GM20000 (cell line): ENCODE data around the gene PNPLA7.

ENCODE experiments used
- DNase-seq: peaks from one replicate; pipeline ENCODE4 v3.0.0; 2012; ENCODE audit warnings: low spot score
- CTCF ChIP-seq: IDR thresholded peaks from 2 replicates; pipeline ENCODE4 v1.5.1; 2012; ENCODE audit warnings: mild to moderate bottlenecking, control low read depth; ENCODE audit errors: extremely low read depth, missing control alignments

PNPLA7 gene

GRCh38 chr9:137497921-137498719, 52.1 kb downstream of the PNPLA7 start:
- TF ChIP-seq CTCF, result no peak
- DNase-seq, result no peak

- no peak for TF ChIP-seq CTCF
- DNase-seq, result no peak
These were observed 53.4 kb downstream of the PNPLA7 start for GRCh38 chr9:137496601-137497375.

GRCh38 chr9:137494550-137495351, 55.5 kb downstream of the PNPLA7 start:
- no peak for DNase-seq
- no peak for TF ChIP-seq CTCF

- no peak for TF ChIP-seq CTCF
- DNase-seq, result no peak
These were observed 56.1 kb downstream of the PNPLA7 start for GRCh38 chr9:137494104-137494544.

GRCh38 chr9:137493364-137494103, 56.7 kb downstream of the PNPLA7 start:
- TF ChIP-seq CTCF, result no peak
- no peak for DNase-seq

GRCh38 chr9:137492464-137493363, 57.5 kb downstream of the PNPLA7 start:
- no peak for TF ChIP-seq CTCF
- DNase-seq, result peak; percentile 72
